Mucosa of gallbladder (tissue), 1 donor: Measurements from ENCODE around the gene PRR5L. TPM values are rescaled to one million over a fixed set of nuclear protein-coding genes. Genes with fewer than 3 reads are reported as not detected.
"Not testable (repeated sequence)": the region's sequence is repeated elsewhere in the genome, so short reads cannot be mapped to it uniquely, and the experiment has no call there.

Source experiments
- DNase-seq: peaks from one replicate; pipeline ENCODE4 v3.0.0-alpha.2; 2020; ENCODE audit warnings: low spot score
- total RNA-seq: library from RNA; stranded (reverse); gene quantifications from one replicate; pipeline ENCODE4 v1.2.1, GENCODE V29; 2021
- donor health status: DM: no; HTN: no; CAD: no.

Gene PRR5L
- total RNA-seq, 1 donor from 2014 or later, result 32.7 TPM

GRCh38 chr11:36459046-36459445 lies 163.0 kb downstream of the PRR5L start:
- no peak for DNase-seq

- no peak for DNase-seq
Observed at GRCh38 chr11:36460220-36460619, 164.1 kb downstream of the PRR5L start.

- DNase-seq, result no peak
Observed at GRCh38 chr11:36462321-36462720, 166.2 kb downstream of the PRR5L start.

GRCh38 chr11:36463781-36464180 lies 167.7 kb downstream of the PRR5L start:
- no peak for DNase-seq

GRCh38 chr11:36464720-36465119 lies 168.6 kb downstream of the PRR5L start:
- no peak for DNase-seq

- DNase-seq, result no peak
Observed at GRCh38 chr11:36465449-36466163, 169.5 kb downstream of the PRR5L start.

GRCh38 chr11:36467012-36467411 lies 170.9 kb downstream of the PRR5L start:
- DNase-seq, result no peak

GRCh38 chr11:36467916-36468315 lies 171.8 kb downstream of the PRR5L start:
- no peak for DNase-seq

- no peak for DNase-seq
Observed at GRCh38 chr11:36469063-36469462, 173.0 kb downstream of the PRR5L start.

GRCh38 chr11:36469881-36470802 lies 174.1 kb downstream of the PRR5L start:
- no peak for DNase-seq

- DNase-seq, result no peak
Observed at GRCh38 chr11:36471577-36471976, 175.5 kb downstream of the PRR5L start.

- DNase-seq, result no peak
Observed at GRCh38 chr11:36475192-36475591, 179.1 kb downstream of the PRR5L start.

GRCh38 chr11:36478700-36479329 lies 182.7 kb downstream of the PRR5L start:
- DNase-seq, result peak; percentile 54

GRCh38 chr11:36480833-36481232 lies 184.7 kb downstream of the PRR5L start:
- no peak for DNase-seq

GRCh38 chr11:36483042-36483441 lies 187.0 kb downstream of the PRR5L start:
- not testable (repeated sequence) for DNase-seq

GRCh38 chr11:36485298-36486002 lies 189.4 kb downstream of the PRR5L start:
- no peak for DNase-seq

- no peak for DNase-seq
Observed at GRCh38 chr11:36487619-36488018, 191.5 kb downstream of the PRR5L start.

GRCh38 chr11:36488096-36488495 lies 192.0 kb downstream of the PRR5L start:
- no peak for DNase-seq

GRCh38 chr11:36490026-36490806 lies 194.1 kb downstream of the PRR5L start:
- DNase-seq, result no peak

GRCh38 chr11:36492724-36493304 lies 196.7 kb downstream of the PRR5L start:
- DNase-seq, result peak; percentile 20

GRCh38 chr11:36493332-36493731 lies 197.2 kb downstream of the PRR5L start:
- no peak for DNase-seq
